ENCODE data around the gene NSRP1. TPM values are rescaled to one million over a fixed set of nuclear protein-coding genes. Genes with fewer than 3 reads are reported as not detected.
"Not testable (repeated sequence)": the region's sequence is repeated elsewhere in the genome, so short reads cannot be mapped to it uniquely, and the experiment has no call there.

Gene NSRP1
- polyA plus RNA-seq, 3 donors: 14.9 to 46.7 (median 21.8) TPM

- H3K27ac ChIP-seq (ENCODE audit: low read depth, low read length): no peak overlapping the region
Observed at GRCh38 chr17:30170415-30170987, 53.9 kb downstream of the NSRP1 start.

- H3K27ac ChIP-seq (ENCODE audit: low read depth, low read length): no peak overlapping the region
- 98 to 100% (median 100%) methylated on average over 1 of the region's 1 CpG for WGBS, 3 donors
Observed at GRCh38 chr17:30172560-30172959, 55.9 kb downstream of the NSRP1 start.

GRCh38 chr17:30173649-30174048 lies 57.0 kb downstream of the NSRP1 start:
- 27 to 72% (median 68%) methylated on average over 2 of the region's 2 CpGs for WGBS, 3 donors
- no peak overlapping the region for H3K27ac ChIP-seq (ENCODE audit: low read depth, low read length)

GRCh38 chr17:30174556-30174955 lies 57.9 kb downstream of the NSRP1 start:
- no peak overlapping the region for H3K27ac ChIP-seq (ENCODE audit: low read depth, low read length)
- 95 to 98% (median 96%) methylated on average over 1 of the region's 1 CpG for WGBS, 3 donors

- 85 to 95% (median 90%) methylated on average over 5 of the region's 5 CpGs for WGBS, 3 donors
- H3K27ac ChIP-seq (ENCODE audit: low read depth, low read length): no peak overlapping the region
Observed at GRCh38 chr17:30176855-30177254, 60.2 kb downstream of the NSRP1 start.

GRCh38 chr17:30186761-30187160 lies 70.1 kb downstream of the NSRP1 start:
- 91 to 97% (median 91%) methylated on average over 1 of the region's 1 CpG for WGBS, 3 donors

GRCh38 chr17:30187573-30187972 lies 71.0 kb downstream of the NSRP1 start:
- H3K27ac ChIP-seq (ENCODE audit: low read depth, low read length): no peak overlapping the region
- 89 to 100% (median 97%) methylated on average over 2 of the region's 2 CpGs for WGBS, 3 donors

More at GRCh38 chr17:30186761-30187160, 70.1 kb downstream of the NSRP1 start:
- no peak overlapping the region for H3K27ac ChIP-seq (ENCODE audit: low read depth, low read length)

GRCh38 chr17:30188211-30188939 lies 71.8 kb downstream of the NSRP1 start:
- WGBS, 3 donors: 95 to 99% (median 98%) methylated on average over 5 of the region's 5 CpGs
- H3K27ac ChIP-seq (ENCODE audit: low read depth, low read length): no peak overlapping the region

GRCh38 chr17:30191072-30191471 lies 74.5 kb downstream of the NSRP1 start:
- no peak overlapping the region for H3K27ac ChIP-seq (ENCODE audit: low read depth, low read length)
- 74 to 78% (median 77%) methylated on average over 2 of the region's 2 CpGs for WGBS, 3 donors

- 68 to 74% (median 72%) methylated on average over 3 of the region's 3 CpGs for WGBS, 3 donors
Observed at GRCh38 chr17:30196504-30196903, 79.9 kb downstream of the NSRP1 start.

GRCh38 chr17:30197416-30197815 lies 80.8 kb downstream of the NSRP1 start:
- 83 to 93% (median 85%) methylated on average over 4 of the region's 4 CpGs for WGBS, 3 donors
- no peak overlapping the region for H3K27ac ChIP-seq (ENCODE audit: low read depth, low read length)

More at GRCh38 chr17:30196504-30196903, 79.9 kb downstream of the NSRP1 start:
- no peak overlapping the region for H3K27ac ChIP-seq (ENCODE audit: low read depth, low read length)

GRCh38 chr17:30199600-30199999 lies 83.0 kb downstream of the NSRP1 start:
- H3K27ac ChIP-seq (ENCODE audit: low read depth, low read length): no peak overlapping the region
- WGBS, 3 donors: 73 to 81% (median 78%) methylated on average over 5 of the region's 5 CpGs

GRCh38 chr17:30200106-30200505 lies 83.5 kb downstream of the NSRP1 start:
- H3K27ac ChIP-seq (ENCODE audit: low read depth, low read length): no peak overlapping the region
- 79 to 84% (median 84%) methylated on average over 10 of the region's 10 CpGs for WGBS, 3 donors

- H3K27ac ChIP-seq (ENCODE audit: low read depth, low read length): not testable (repeated sequence)
- WGBS, 3 donors: 83 to 94% (median 85%) methylated on average over 8 to 9 of the region's 9 CpGs
Observed at GRCh38 chr17:30200656-30201055, 84.0 kb downstream of the NSRP1 start.

- 72 to 81% (median 77%) methylated on average over 6 of the region's 6 CpGs for WGBS, 3 donors
- H3K27ac ChIP-seq (ENCODE audit: low read depth, low read length): no peak overlapping the region
Observed at GRCh38 chr17:30203471-30203981, 86.9 kb downstream of the NSRP1 start.

GRCh38 chr17:30207655-30208054 lies 91.0 kb downstream of the NSRP1 start:
- WGBS, 3 donors: 68 to 79% (median 73%) methylated on average over 9 of the region's 9 CpGs

GRCh38 chr17:30208214-30208613 lies 91.6 kb downstream of the NSRP1 start:
- 52 to 62% (median 58%) methylated on average over 3 of the region's 3 CpGs for WGBS, 3 donors
- H3K27ac ChIP-seq (ENCODE audit: low read depth, low read length): no peak overlapping the region

More at GRCh38 chr17:30207655-30208054, 91.0 kb downstream of the NSRP1 start:
- no peak overlapping the region for H3K27ac ChIP-seq (ENCODE audit: low read depth, low read length)

GRCh38 chr17:30209930-30210329 lies 93.3 kb downstream of the NSRP1 start:
- H3K27ac ChIP-seq (ENCODE audit: low read depth, low read length): no peak overlapping the region
- WGBS, 3 donors: 90 to 94% (median 92%) methylated on average over 7 of the region's 7 CpGs

GRCh38 chr17:30210366-30210765 lies 93.8 kb downstream of the NSRP1 start:
- WGBS, 3 donors: 85 to 90% (median 87%) methylated on average over 11 of the region's 11 CpGs
- H3K27ac ChIP-seq (ENCODE audit: low read depth, low read length): no peak overlapping the region

- 87 to 88% (median 88%) methylated on average over 10 of the region's 10 CpGs for WGBS, 3 donors
- H3K27ac ChIP-seq (ENCODE audit: low read depth, low read length): no peak overlapping the region
Observed at GRCh38 chr17:30210901-30211300, 94.3 kb downstream of the NSRP1 start.
